ENCODE data around the gene PHF21A. TPM values are rescaled to one million over a fixed set of nuclear protein-coding genes. Genes with fewer than 3 reads are reported as not detected.

Gene PHF21A
- total RNA-seq, 1 experiment from 2014 or later = 20.5 TPM

DNA sequence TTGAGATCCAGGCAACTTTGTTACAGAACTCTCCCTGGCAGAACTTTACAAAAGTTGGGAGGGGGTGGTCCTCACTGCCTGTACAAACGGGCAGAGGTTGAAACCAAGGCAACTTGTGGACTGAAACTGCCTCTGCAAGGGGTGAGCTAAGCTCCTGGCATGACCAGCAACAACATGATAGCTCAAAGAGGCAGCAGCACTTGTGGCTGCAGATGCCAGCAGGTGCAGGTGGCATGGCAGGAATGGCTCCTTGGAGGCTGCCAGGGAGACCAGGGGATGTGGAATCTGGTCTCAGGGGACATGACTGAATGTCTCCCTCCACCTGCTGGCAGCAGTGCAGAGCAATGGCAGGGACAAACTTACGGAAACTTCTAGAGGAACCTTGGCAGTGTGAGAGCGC lies 38.8 kb upstream of the PHF21A start:
- no peak for TF ChIP-seq CTCF (IDR thresholded peaks at IDR 0.05; ENCODE audit: unreplicated experiment)
- intact Hi-C loops (cut with micrococcal nuclease; ENCODE audit: unreplicated experiment) = no loop called here
- H3K4me1 Mint-ChIP-seq (ENCODE audit: low read depth, unreplicated experiment) = peaks cover 8% of the 10 kb centered on the region
- no peak overlapping the region for H3K27ac Mint-ChIP-seq (ENCODE audit: unreplicated experiment)
- no peak overlapping the region for H3K4me3 Mint-ChIP-seq (ENCODE audit: low read depth, unreplicated experiment)
- H3K27me3 Mint-ChIP-seq (ENCODE audit: unreplicated experiment) = peaks cover 69% of the 10 kb centered on the region
- no peak for DNase-seq
- no TSS peak for BruUV-seq (replicated peaks)
- no peaks in the 10 kb centered on the region for H3K9me3 Mint-ChIP-seq (ENCODE audit: low read depth, unreplicated experiment)
- CTCF ChIA-PET = interaction anchor here (0.6 to 1.3 kb wide), 2 partner anchors 33 to 84 kb away, joined by 3 to 5 read pairs; no protein-coding TSS in a partner anchor
- no peaks in the 10 kb centered on the region for H3K36me3 Mint-ChIP-seq (ENCODE audit: insufficient read depth, unreplicated experiment)

GRCh38 chr11:46159680-46160079 lies 38.4 kb upstream of the PHF21A start:
- BruUV-seq (replicated peaks) = no TSS peak
- CTCF ChIA-PET = interaction anchor here (0.6 to 1.3 kb wide), 2 partner anchors 33 to 84 kb away, joined by 3 to 5 read pairs; no protein-coding TSS in a partner anchor
- Mint-ChIP-seq H3K36me3 (ENCODE audit: insufficient read depth, unreplicated experiment) (no peaks in the 10 kb centered on the region), H3K9me3 (ENCODE audit: low read depth, unreplicated experiment) (no peaks in the 10 kb centered on the region), H3K27me3 (ENCODE audit: unreplicated experiment) (peaks cover 65% of the 10 kb centered on the region), H3K4me3 (ENCODE audit: low read depth, unreplicated experiment) (no peak overlapping the region), H3K27ac (ENCODE audit: unreplicated experiment) (no peak overlapping the region), H3K4me1 (ENCODE audit: low read depth, unreplicated experiment) (peaks cover 8% of the 10 kb centered on the region)
- intact Hi-C loops (cut with micrococcal nuclease; ENCODE audit: unreplicated experiment) = loop anchor here (2.0 kb wide), 1 partner anchor 29 kb away; no protein-coding TSS in a partner anchor
- TF ChIP-seq CTCF (IDR thresholded peaks at IDR 0.05; ENCODE audit: unreplicated experiment) = no peak
- DNase-seq = no peak

DNA sequence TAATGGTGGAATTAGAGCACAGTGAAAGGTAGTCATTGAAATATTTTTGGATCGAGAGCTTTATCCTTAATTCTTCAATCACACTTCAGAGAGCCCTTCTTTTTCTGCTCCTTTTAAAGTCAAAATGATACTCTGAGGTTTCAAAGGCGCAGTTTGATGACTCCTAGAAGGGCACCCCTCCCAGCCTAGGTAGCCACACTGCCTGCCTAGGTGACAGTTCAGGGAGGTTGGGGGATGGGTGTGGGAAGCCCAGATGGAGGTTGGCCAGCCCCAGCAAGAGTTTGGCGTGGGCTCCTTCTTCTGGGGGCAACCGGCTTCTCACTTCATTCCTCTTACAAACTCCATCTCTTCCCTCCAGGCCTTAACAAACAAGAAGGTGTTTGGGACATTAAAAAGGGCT lies 28.6 kb upstream of the PHF21A start:
- intact Hi-C loops (cut with micrococcal nuclease; ENCODE audit: unreplicated experiment) = no loop called here
- no peak for DNase-seq
- CTCF ChIA-PET = interaction anchor here (0.7 kb wide), 3 partner anchors 28 to 199 kb away, joined by 4 to 7 read pairs (median 6); no protein-coding TSS in a partner anchor
- TF ChIP-seq CTCF (IDR thresholded peaks at IDR 0.05; ENCODE audit: unreplicated experiment) = no peak
- Mint-ChIP-seq H3K27me3 (ENCODE audit: unreplicated experiment) (peaks cover 94% of the 10 kb centered on the region), H3K36me3 (ENCODE audit: insufficient read depth, unreplicated experiment) (no peaks in the 10 kb centered on the region), H3K9me3 (ENCODE audit: low read depth, unreplicated experiment) (no peaks in the 10 kb centered on the region), H3K4me1 (ENCODE audit: low read depth, unreplicated experiment) (no peaks in the 10 kb centered on the region), H3K4me3 (ENCODE audit: low read depth, unreplicated experiment) (no peak overlapping the region), H3K27ac (ENCODE audit: unreplicated experiment) (no peak overlapping the region)
- BruUV-seq (replicated peaks) = no TSS peak

GRCh38 chr11:46149342-46149741 lies 28.1 kb upstream of the PHF21A start:
- no peak for TF ChIP-seq CTCF (IDR thresholded peaks at IDR 0.05; ENCODE audit: unreplicated experiment)
- Mint-ChIP-seq H3K4me3 (ENCODE audit: low read depth, unreplicated experiment) (no peak overlapping the region), H3K36me3 (ENCODE audit: insufficient read depth, unreplicated experiment) (no peaks in the 10 kb centered on the region), H3K9me3 (ENCODE audit: low read depth, unreplicated experiment) (no peaks in the 10 kb centered on the region), H3K4me1 (ENCODE audit: low read depth, unreplicated experiment) (no peaks in the 10 kb centered on the region), H3K27me3 (ENCODE audit: unreplicated experiment) (peaks cover 99% of the 10 kb centered on the region), H3K27ac (ENCODE audit: unreplicated experiment) (no peak overlapping the region)
- no TSS peak for BruUV-seq (replicated peaks)
- CTCF ChIA-PET = no interaction called here
- DNase-seq = no peak
- intact Hi-C loops (cut with micrococcal nuclease; ENCODE audit: unreplicated experiment) = no loop called here

Measured in Calu3 (cell line).